Measurements from ENCODE around the gene DDX5. TPM values are rescaled to one million over a fixed set of nuclear protein-coding genes. Genes with fewer than 3 reads are reported as not detected.

Gene DDX5
- total RNA-seq (2021) = 864 and 869 TPM in 2 replicates
- long read RNA-seq, transcript DDX5-215 (12 exons, 3,558 nt) = minor isoform, 35 of 7,052 reads
- long read RNA-seq, transcript DDX5-210 (13 exons, 2,021 nt) = minor isoform, 7 of 7,052 reads
- long read RNA-seq, transcript DDX5-201 (13 exons, 2,554 nt) = major isoform, 6,142 of 7,052 reads
- long read RNA-seq, partial matches to known transcripts = 424 of 7,052 reads
- long read RNA-seq, other reads (novel, unspliced or antisense) = 440 of 7,052 reads

- peak; percentile 99 for DNase-seq
- Mint-ChIP-seq H3K4me3 (peak within 1 kb of the TSS; percentile 98 to 100), H3K27ac (peak within 1 kb of the TSS; percentile 100), H3K36me3 (ENCODE audit: insufficient read depth in 1 of 3, low read depth in 3 of 3) (peaks cover 62 to 81% (median 73%) of the 10 kb centered on the region in 3 experiments), H3K4me1 (peaks cover 37 to 55% of the 10 kb centered on the region in 2 experiments), H3K9me3 (peaks cover 3 to 4% of the 10 kb centered on the region in 2 experiments; a peak in 3 of 5 replicates), H3K27me3 (ENCODE audit: low read depth) (peaks cover 10% of the 10 kb centered on the region; the same call in 1 of the 2 replicates)
- peak within 1 kb of the TSS; percentile 96 for H4K5ac ChIP-seq (ENCODE audit: insufficient read length, low read depth, low read length)
- H2BK12ac ChIP-seq (ENCODE audit: insufficient read length, low read depth, low read length) = no peak within 1 kb of the TSS
- no CpG with 5 or more reads among the region's 31 CpGs for WGBS (ENCODE audit: extremely low coverage, insufficient read length, low lambda C conversion rate)
- H2AK5ac ChIP-seq (ENCODE audit: insufficient read length, low read length) = no peak within 1 kb of the TSS
- no peak within 1 kb of the TSS for H2BK20ac ChIP-seq (ENCODE audit: low read depth, low read length, poor library complexity, severe bottlenecking)
- H3K23ac ChIP-seq (ENCODE audit: insufficient read length, low read depth, low read length) = no peak within 1 kb of the TSS
- H3K79me1 ChIP-seq (ENCODE audit: insufficient read depth, low read depth, low read length, poor library complexity, severe bottlenecking) = peaks cover 9% of the 10 kb centered on the region
- H3K4me1 ChIP-seq (ENCODE audit: insufficient read depth, low read length) = no peaks in the 10 kb centered on the region
- TF ChIP-seq CTCF (conservative IDR thresholded peaks at IDR 0.05) = no peak
- peak within 1 kb of the TSS; percentile 97 for H3K14ac ChIP-seq (ENCODE audit: insufficient read depth, low read length)
- H4K8ac ChIP-seq (replicated peaks; ENCODE audit: insufficient read length, low read depth, low read length) = no peak within 1 kb of the TSS
- peak within 1 kb of the TSS; percentile 83 for H4K91ac ChIP-seq (ENCODE audit: insufficient read length, low read depth, low read length)
- peak within 1 kb of the TSS; percentile 81 for H2BK5ac ChIP-seq (ENCODE audit: insufficient read length, low read length)
- H3K27ac ChIP-seq (ENCODE audit: insufficient read length, low read depth, low read length) = peak within 1 kb of the TSS; percentile 75
- H2BK120ac ChIP-seq (ENCODE audit: low read depth, low read length, poor library complexity, severe bottlenecking) = peak within 1 kb of the TSS; percentile 98
- H3K9ac ChIP-seq (ENCODE audit: extremely low read depth, insufficient read length, low read length) = peak within 1 kb of the TSS; percentile 100
- peaks cover 33% of the 10 kb centered on the region for H3K79me2 ChIP-seq (ENCODE audit: insufficient read depth, low read length)
- H2AFZ ChIP-seq (ENCODE audit: low read length) = no peak within 1 kb of the TSS
- peak within 1 kb of the TSS; percentile 92 for H3T11ph ChIP-seq (ENCODE audit: low read length)
- peaks cover 6% of the 10 kb centered on the region for H3K23me2 ChIP-seq (ENCODE audit: insufficient read length, low read depth, low read length, poor library complexity, severe bottlenecking)
- no peaks in the 10 kb centered on the region for H4K20me1 ChIP-seq (ENCODE audit: control insufficient read depth, insufficient read depth, insufficient read length)
- no peaks in the 10 kb centered on the region for H3K27me3 ChIP-seq (ENCODE audit: insufficient read depth, low read length)
- H3K9me3 ChIP-seq (ENCODE audit: control insufficient read depth, low read depth, low read length) = no peaks in the 10 kb centered on the region
- H3K4me2 ChIP-seq (ENCODE audit: insufficient read depth, insufficient read length, low read length) = peak within 1 kb of the TSS; percentile 82
- no peak within 1 kb of the TSS for H2BK15ac ChIP-seq (ENCODE audit: low read depth, low read length)
- peak within 1 kb of the TSS; percentile 98 for H3K18ac ChIP-seq (ENCODE audit: insufficient read length, low read depth, low read length)
- H3K56ac ChIP-seq (ENCODE audit: insufficient read length, low read depth, low read length) = peak within 1 kb of the TSS; percentile 89
- peak within 1 kb of the TSS; percentile 64; the same call in 1 of the 2 replicates for H3K4ac ChIP-seq (ENCODE audit: low read depth, low read length)
These were observed at the start of gene DDX5 for GRCh38 chr17:64506201-64506575. Gene DDX5, minus strand, starts transcription at chr17:64506289. Its CDS starts 170 bp downstream, at chr17:64506119.
